Uterus (tissue), 2 donors: ENCODE data around the gene NDC80.

Source experiments
- CTCF ChIP-seq, 4 experiments: fragments of 200-600 bp in 2 of 4; fragments of 450-650 bp in 2 of 4; sonication (generic) in 2 of 4; IDR thresholded peaks; one replicate each; pipeline ENCODE4 v1.5.1; 2016 to 2019; ENCODE audit warnings: antibody characterized with exemption in 4 of 4, mild to moderate bottlenecking in 2 of 4, moderate library complexity in 1 of 4
- POLR2A ChIP-seq, 2 donors: fragments of 450-650 bp; IDR thresholded peaks; one replicate each; pipeline ENCODE4 v1.6.1; 2016; ENCODE audit warnings: antibody characterized with exemption in 2 of 2, mild to moderate bottlenecking in 1 of 2, moderate library complexity in 1 of 2

GRCh38 chr18:2654928-2655177, 83.5 kb downstream of the NDC80 start:
- TF ChIP-seq CTCF (IDR thresholded peaks at IDR 0.05) (no peak), POLR2A (IDR thresholded peaks at IDR 0.05) (no peak)
